ENCODE results near the gene SELP. TPM values are rescaled to one million over a fixed set of nuclear protein-coding genes. Genes with fewer than 3 reads are reported as not detected.

SELP gene
- total and polyA plus RNA-seq, 2 of the 13 experiments (the other 11 are each of a cell fraction or from before 2014, with no cell fraction given) = 0.11 TPM; not detected in 1

DNA sequence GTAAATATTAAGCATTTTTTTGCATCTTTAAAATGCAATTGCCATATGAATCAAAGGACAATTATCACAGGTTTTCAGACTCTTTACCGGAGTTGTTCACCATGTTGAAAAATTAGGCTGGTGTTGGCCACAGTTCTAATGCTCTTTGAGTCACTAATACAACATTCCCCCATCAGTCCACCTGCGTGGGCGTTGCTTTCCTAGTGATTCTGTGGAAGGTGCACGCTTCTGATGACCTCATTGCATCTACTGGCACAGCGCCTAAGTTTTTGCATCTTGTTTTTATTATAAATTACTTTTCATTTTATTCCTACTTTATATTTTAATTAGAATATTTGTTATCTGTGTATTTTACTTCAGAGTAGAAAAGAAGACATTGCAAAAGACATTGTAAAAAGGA, 39.0 kb downstream of the SELP start:
- peaks cover 0 to 4% of the 10 kb centered on the region in 2 experiments; a peak in 1 of 5 replicates for H3K27me3 ChIP-seq (ENCODE audit: control insufficient read depth in 1 of 2, insufficient read depth in 2 of 2, low read length in 2 of 2)
- ChIA-PET POLR2A (no interaction called here), CTCF (ENCODE audit: low intra/inter-chr PET ratio, low total read pairs) (no interaction called here)
- 55% methylated on average over 5 of the region's 5 CpGs for WGBS (ENCODE audit: low lambda C conversion rate)
- H3K4me2 ChIP-seq (ENCODE audit: low read depth, low read length) = no peak overlapping the region
- no peak overlapping the region for H2AFZ ChIP-seq (ENCODE audit: low read length)
- H4K20me1 ChIP-seq (ENCODE audit: insufficient read depth, low read length) = no peaks in the 10 kb centered on the region
- no peak overlapping the region for H3K27ac ChIP-seq (ENCODE audit: extremely low read length, insufficient read depth, low read length)
- H3K79me2 ChIP-seq (ENCODE audit: insufficient read depth, low read length) = peaks cover 4% of the 10 kb centered on the region
- no TSS peak for BruUV-seq (replicated peaks)
- H3K4me3 ChIP-seq (replicated peaks in 1 of 3; ENCODE audit: insufficient read depth in 1 of 3, low read depth in 2 of 3, low read length in 3 of 3) = no peak overlapping the region
- intact Hi-C loops (cut with micrococcal nuclease; ENCODE audit: unreplicated experiment) = no loop called here
- no peak overlapping the region for H3K9ac ChIP-seq (ENCODE audit: insufficient read depth, low read depth, low read length)
- in situ Hi-C loops (cut with HindIII; ENCODE audit: extremely low pct_ligation_motif_present, low pct_unique_long_range_greater_than_20kb) = no loop called here
- ATAC-seq = no peak
- DNase-seq (ENCODE audit: low spot score) = no peak
- no peak for TF ChIP-seq ZFP37 (CRISPR knock-in tag; IDR thresholded peaks at IDR 0.05; ENCODE audit: borderline replicate concordance)
- TF ChIP-seq ZNF530 (CRISPR knock-in tag; IDR thresholded peaks at IDR 0.05; ENCODE audit: low read depth) = no peak
- TF ChIP-seq MBD4 (IDR thresholded peaks at IDR 0.05; ENCODE audit: borderline replicate concordance, low read length) = no peak
- TF ChIP-seq, protein P1, sequence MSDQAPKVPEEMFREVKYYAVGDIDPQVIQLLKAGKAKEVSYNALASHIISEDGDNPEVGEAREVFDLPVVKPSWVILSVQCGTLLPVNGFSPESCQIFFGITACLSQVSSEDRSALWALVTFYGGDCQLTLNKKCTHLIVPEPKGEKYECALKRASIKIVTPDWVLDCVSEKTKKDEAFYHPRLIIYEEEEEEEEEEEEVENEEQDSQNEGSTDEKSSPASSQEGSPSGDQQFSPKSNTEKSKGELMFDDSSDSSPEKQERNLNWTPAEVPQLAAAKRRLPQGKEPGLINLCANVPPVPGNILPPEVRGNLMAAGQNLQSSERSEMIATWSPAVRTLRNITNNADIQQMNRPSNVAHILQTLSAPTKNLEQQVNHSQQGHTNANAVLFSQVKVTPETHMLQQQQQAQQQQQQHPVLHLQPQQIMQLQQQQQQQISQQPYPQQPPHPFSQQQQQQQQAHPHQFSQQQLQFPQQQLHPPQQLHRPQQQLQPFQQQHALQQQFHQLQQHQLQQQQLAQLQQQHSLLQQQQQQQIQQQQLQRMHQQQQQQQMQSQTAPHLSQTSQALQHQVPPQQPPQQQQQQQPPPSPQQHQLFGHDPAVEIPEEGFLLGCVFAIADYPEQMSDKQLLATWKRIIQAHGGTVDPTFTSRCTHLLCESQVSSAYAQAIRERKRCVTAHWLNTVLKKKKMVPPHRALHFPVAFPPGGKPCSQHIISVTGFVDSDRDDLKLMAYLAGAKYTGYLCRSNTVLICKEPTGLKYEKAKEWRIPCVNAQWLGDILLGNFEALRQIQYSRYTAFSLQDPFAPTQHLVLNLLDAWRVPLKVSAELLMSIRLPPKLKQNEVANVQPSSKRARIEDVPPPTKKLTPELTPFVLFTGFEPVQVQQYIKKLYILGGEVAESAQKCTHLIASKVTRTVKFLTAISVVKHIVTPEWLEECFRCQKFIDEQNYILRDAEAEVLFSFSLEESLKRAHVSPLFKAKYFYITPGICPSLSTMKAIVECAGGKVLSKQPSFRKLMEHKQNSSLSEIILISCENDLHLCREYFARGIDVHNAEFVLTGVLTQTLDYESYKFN (CRISPR knock-in tag; conservative IDR thresholded peaks at IDR 0.05) = no peak
- no peak for TF ChIP-seq MATR3 (CRISPR knock-in tag; IDR thresholded peaks at IDR 0.05)
- TF ChIP-seq ZNF44 (CRISPR knock-in tag; IDR thresholded peaks at IDR 0.05) = no peak
- no peak for TF ChIP-seq HNF4G (IDR thresholded peaks at IDR 0.05; ENCODE audit: borderline replicate concordance, low read depth, low read length)
- no peak for TF ChIP-seq HNF4G (CRISPR knock-in tag; IDR thresholded peaks at IDR 0.05; ENCODE audit: borderline replicate concordance, low read depth)
- no peak for TF ChIP-seq ZNF549 (CRISPR knock-in tag; IDR thresholded peaks at IDR 0.05)
- no peak for TF ChIP-seq ZNF878 (CRISPR knock-in tag; IDR thresholded peaks at IDR 0.05)
- no peaks in the 10 kb centered on the region for H3K36me3 ChIP-seq (replicated peaks in 1 of 2; ENCODE audit: control insufficient read depth in 1 of 2, insufficient read depth in 2 of 2, low read length in 2 of 2)
- FAIRE-seq = no peak
- H3K9me3 ChIP-seq (ENCODE audit: low read length) = no peaks in the 10 kb centered on the region
- H3K4me1 ChIP-seq (ENCODE audit: insufficient read depth, low read length) = peaks cover 27% of the 10 kb centered on the region

All from HepG2 (cell line).